ENCODE measurements around the gene DPH1. TPM values are rescaled to one million over a fixed set of nuclear protein-coding genes. Genes with fewer than 3 reads are reported as not detected.
A peak's percentile ranks its signal among the peaks of the same experiment; 100 is the strongest.

The DPH1 gene
- total RNA-seq, 4 donors from 2014 or later, result 29.9 to 35.6 (median 34.0) TPM

GRCh38 chr17:2059547-2060384 lies 29.8 kb downstream of the DPH1 start:
- peaks cover 42% of the 10 kb centered on the region for H3K27me3 ChIP-seq
- H3K36me3 ChIP-seq, result peaks cover 0 to 69% of the 10 kb centered on the region in 2 donors
- TF ChIP-seq, protein P1, sequence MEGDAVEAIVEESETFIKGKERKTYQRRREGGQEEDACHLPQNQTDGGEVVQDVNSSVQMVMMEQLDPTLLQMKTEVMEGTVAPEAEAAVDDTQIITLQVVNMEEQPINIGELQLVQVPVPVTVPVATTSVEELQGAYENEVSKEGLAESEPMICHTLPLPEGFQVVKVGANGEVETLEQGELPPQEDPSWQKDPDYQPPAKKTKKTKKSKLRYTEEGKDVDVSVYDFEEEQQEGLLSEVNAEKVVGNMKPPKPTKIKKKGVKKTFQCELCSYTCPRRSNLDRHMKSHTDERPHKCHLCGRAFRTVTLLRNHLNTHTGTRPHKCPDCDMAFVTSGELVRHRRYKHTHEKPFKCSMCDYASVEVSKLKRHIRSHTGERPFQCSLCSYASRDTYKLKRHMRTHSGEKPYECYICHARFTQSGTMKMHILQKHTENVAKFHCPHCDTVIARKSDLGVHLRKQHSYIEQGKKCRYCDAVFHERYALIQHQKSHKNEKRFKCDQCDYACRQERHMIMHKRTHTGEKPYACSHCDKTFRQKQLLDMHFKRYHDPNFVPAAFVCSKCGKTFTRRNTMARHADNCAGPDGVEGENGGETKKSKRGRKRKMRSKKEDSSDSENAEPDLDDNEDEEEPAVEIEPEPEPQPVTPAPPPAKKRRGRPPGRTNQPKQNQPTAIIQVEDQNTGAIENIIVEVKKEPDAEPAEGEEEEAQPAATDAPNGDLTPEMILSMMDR (IDR thresholded peaks at IDR 0.05), result no peak
- no peak for TF ChIP-seq POLR2AphosphoS5 (IDR thresholded peaks at IDR 0.05)
- TF ChIP-seq POLR2A (IDR thresholded peaks at IDR 0.05), result no peak
- TF ChIP-seq EP300 (IDR thresholded peaks at IDR 0.05), result no peak
- H3K4me3 ChIP-seq, result peak overlapping the region in 1 of 2 donors; percentile 77
- H3K9me3 ChIP-seq, result no peaks in the 10 kb centered on the region
- WGBS, 2 donors (ENCODE audit: low coverage in 1 of 2), result 20 to 51% methylated on average over 3 to 5 of the region's 21 CpGs
- ATAC-seq, result no peak
- peak overlapping the region; percentile 56 to 95 (median 89) for H3K27ac ChIP-seq
- H3K4me1 ChIP-seq, result peaks cover 2 to 99% (median 36%) of the 10 kb centered on the region in 3 donors

GRCh38 chr17:2060385-2060658 lies 30.4 kb downstream of the DPH1 start:
- Histone ChIP-seq H3K4me1 (peaks cover 2 to 99% (median 41%) of the 10 kb centered on the region in 3 donors), H3K27me3 (peaks cover 36% of the 10 kb centered on the region), H3K36me3 (peaks cover 0 to 75% of the 10 kb centered on the region in 2 donors), H3K4me3 (no peak overlapping the region), H3K27ac (peak overlapping the region; percentile 56 to 95 (median 89)), H3K9me3 (no peaks in the 10 kb centered on the region)
- ATAC-seq, result no peak
- WGBS, 2 donors (ENCODE audit: low coverage in 1 of 2), result 23 to 67% methylated on average over 3 to 4 of the region's 6 CpGs
- TF ChIP-seq, protein P1 (IDR thresholded peaks at IDR 0.05), result no peak
- TF ChIP-seq EP300 (IDR thresholded peaks at IDR 0.05) (no peak), POLR2AphosphoS5 (IDR thresholded peaks at IDR 0.05) (no peak), POLR2A (IDR thresholded peaks at IDR 0.05) (no peak)

DNA sequence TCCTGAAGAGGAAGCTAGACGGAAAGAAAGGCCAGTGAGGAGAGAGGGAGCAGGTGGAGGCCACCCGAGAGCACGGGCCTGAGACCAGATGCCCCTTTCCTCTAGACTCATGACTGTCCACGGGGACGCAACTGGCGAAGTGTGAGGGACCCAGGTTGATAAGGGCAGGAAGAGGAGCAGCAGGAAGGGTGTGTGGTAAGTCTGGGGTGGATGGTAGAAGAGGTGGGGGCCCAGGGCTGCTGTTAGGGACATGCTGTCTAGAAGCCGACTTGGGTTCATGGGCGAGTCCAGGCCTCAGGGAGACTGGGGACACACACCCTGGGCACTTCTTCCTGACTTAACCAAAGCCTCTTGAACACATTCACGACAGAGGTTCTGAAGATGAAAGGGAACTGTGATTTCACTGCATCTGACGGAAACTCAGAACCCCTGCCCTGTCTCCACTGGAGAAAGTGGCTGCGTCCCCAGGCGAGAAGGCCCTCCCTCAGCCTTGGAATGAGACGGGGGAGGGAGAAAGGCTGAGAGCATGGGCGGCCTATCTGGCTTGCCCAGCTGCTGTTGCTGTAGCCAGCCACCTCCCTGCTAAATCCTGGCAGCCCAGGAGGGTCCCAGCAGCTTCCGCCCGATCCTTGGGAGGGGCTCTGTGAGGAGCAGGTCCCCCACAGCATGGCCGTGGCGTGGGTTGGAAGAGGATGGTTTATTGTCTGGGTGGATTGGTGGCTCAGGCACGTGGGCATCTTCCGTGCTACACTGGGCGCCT lies 30.9 kb downstream of the DPH1 start:
- peaks cover 2 to 99% (median 46%) of the 10 kb centered on the region in 3 donors for H3K4me1 ChIP-seq
- TF ChIP-seq POLR2A (IDR thresholded peaks at IDR 0.05), result peak in 1 of 2 donors; percentile 13
- TF ChIP-seq EP300 (IDR thresholded peaks at IDR 0.05), result no peak
- ATAC-seq, result peak; percentile 9
- H3K27me3 ChIP-seq, result peaks cover 31% of the 10 kb centered on the region
- H3K9me3 ChIP-seq, result no peaks in the 10 kb centered on the region
- 53% methylated on average over 8 to 14 of the region's 21 CpGs for WGBS, 2 donors (ENCODE audit: low coverage in 1 of 2)
- peaks cover 0 to 80% of the 10 kb centered on the region in 2 donors for H3K36me3 ChIP-seq
- no peak overlapping the region for H3K4me3 ChIP-seq
- H3K27ac ChIP-seq, result peak overlapping the region; percentile 56 to 95 (median 89)

DNA sequence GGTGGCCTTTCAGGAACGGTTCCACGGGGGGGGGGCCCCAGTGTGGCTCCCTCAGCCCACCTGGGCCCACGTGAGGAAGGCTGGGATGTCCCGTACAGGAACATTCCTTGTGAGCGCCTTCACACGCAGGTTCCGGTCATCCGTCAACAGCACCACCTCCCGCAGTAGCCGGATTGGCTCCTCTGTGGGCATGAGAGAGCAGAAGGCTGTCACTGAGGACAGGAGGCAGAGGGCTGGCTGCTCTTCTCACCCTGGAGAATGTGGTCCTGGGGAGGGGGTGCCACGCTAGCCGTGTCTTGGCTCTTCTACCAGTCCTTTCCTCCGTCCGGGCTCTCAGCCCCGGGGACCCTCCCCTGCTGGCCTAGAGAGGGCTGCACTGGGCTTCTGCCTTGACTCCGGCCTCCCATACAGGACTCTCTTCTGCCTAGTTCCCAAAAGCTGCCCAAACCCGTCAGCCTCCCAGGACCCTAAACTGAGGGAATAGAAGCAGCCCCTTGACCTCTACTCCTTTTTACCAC lies 31.5 kb downstream of the DPH1 start:
- ATAC-seq, result peak; percentile 11
- WGBS, 2 donors (ENCODE audit: low coverage in 1 of 2), result 63% methylated on average over 6 of the region's 17 CpGs; no CpG with 5 or more reads in 1 of the 2 donors
- peaks cover 2 to 100% (median 50%) of the 10 kb centered on the region in 3 donors for H3K4me1 ChIP-seq
- H3K9me3 ChIP-seq, result no peaks in the 10 kb centered on the region
- peaks cover 25% of the 10 kb centered on the region for H3K27me3 ChIP-seq
- TF ChIP-seq POLR2A (IDR thresholded peaks at IDR 0.05), result no peak
- TF ChIP-seq, protein P1 (IDR thresholded peaks at IDR 0.05), result peak in 1 of 4 experiments; percentile 16
- no peak overlapping the region for H3K4me3 ChIP-seq
- H3K27ac ChIP-seq, result peak overlapping the region; percentile 56 to 95 (median 89)
- peaks cover 0 to 83% of the 10 kb centered on the region in 2 donors for H3K36me3 ChIP-seq

- Histone ChIP-seq H3K27me3 (peaks cover 17% of the 10 kb centered on the region), H3K4me3 (no peak overlapping the region), H3K27ac (peak overlapping the region; percentile 56 to 95 (median 89)), H3K9me3 (no peaks in the 10 kb centered on the region), H3K36me3 (peaks cover 0 to 89% of the 10 kb centered on the region in 2 donors), H3K4me1 (peaks cover 2 to 100% (median 62%) of the 10 kb centered on the region in 3 donors)
- WGBS, 2 donors (ENCODE audit: low coverage in 1 of 2), result 0 to 17% methylated on average over 3 to 7 of the region's 11 CpGs
- no peak for TF ChIP-seq POLR2AphosphoS5 (IDR thresholded peaks at IDR 0.05)
- TF ChIP-seq, protein P1 (IDR thresholded peaks at IDR 0.05), result no peak
- TF ChIP-seq EP300 (IDR thresholded peaks at IDR 0.05), result no peak
- no peak for TF ChIP-seq POLR2A (IDR thresholded peaks at IDR 0.05)
- ATAC-seq, result no peak
Observed at GRCh38 chr17:2062571-2063183, 32.7 kb downstream of the DPH1 start.

All from gastroesophageal sphincter (tissue), 4 donors.